ENCODE data around the gene MMP10.

The MMP10 gene

DNA sequence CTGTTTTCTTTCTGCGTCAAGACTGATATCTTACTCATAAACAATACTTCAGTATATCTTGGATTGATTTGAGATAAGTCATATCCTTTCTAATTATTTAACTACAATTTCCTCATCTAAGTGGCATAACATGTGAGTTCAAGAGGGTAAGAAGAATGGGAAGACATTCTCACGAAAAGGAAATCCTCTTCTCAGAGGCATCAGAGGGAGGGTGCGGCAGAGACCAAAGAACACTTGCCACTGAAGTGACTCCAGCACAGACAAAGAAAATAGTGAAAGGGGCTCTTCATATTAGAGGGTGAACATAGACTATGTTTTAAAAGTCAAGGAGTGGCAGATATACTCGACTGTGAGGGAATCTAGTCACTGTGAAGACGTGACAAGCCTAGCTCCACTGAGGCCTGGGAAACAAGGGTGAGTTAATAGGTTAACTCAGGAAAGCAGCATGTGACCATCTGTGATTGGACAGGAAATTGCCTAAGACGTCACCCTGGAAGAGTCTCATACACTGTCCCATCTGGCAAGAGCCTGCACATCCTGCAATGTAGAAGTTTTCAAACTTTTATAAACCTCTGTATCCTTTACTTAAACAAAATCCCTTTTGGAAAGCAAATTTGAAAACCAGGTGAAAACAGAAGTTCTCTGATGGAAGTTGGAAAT is 19.4 kb upstream of the MMP10 start:
- in situ Hi-C loops (cut with HindIII; ENCODE audit: low sequenced_read_pairs) = no loop called here
- DNase-seq (ENCODE audit: low read depth, low spot score) = no peak
- H3K4me3 ChIP-seq (ENCODE audit: low read depth, low read length) = no peak overlapping the region
- TF ChIP-seq, protein P1, sequence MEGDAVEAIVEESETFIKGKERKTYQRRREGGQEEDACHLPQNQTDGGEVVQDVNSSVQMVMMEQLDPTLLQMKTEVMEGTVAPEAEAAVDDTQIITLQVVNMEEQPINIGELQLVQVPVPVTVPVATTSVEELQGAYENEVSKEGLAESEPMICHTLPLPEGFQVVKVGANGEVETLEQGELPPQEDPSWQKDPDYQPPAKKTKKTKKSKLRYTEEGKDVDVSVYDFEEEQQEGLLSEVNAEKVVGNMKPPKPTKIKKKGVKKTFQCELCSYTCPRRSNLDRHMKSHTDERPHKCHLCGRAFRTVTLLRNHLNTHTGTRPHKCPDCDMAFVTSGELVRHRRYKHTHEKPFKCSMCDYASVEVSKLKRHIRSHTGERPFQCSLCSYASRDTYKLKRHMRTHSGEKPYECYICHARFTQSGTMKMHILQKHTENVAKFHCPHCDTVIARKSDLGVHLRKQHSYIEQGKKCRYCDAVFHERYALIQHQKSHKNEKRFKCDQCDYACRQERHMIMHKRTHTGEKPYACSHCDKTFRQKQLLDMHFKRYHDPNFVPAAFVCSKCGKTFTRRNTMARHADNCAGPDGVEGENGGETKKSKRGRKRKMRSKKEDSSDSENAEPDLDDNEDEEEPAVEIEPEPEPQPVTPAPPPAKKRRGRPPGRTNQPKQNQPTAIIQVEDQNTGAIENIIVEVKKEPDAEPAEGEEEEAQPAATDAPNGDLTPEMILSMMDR (IDR thresholded peaks at IDR 0.05; ENCODE audit: low read depth, low read length) = no peak

DNA sequence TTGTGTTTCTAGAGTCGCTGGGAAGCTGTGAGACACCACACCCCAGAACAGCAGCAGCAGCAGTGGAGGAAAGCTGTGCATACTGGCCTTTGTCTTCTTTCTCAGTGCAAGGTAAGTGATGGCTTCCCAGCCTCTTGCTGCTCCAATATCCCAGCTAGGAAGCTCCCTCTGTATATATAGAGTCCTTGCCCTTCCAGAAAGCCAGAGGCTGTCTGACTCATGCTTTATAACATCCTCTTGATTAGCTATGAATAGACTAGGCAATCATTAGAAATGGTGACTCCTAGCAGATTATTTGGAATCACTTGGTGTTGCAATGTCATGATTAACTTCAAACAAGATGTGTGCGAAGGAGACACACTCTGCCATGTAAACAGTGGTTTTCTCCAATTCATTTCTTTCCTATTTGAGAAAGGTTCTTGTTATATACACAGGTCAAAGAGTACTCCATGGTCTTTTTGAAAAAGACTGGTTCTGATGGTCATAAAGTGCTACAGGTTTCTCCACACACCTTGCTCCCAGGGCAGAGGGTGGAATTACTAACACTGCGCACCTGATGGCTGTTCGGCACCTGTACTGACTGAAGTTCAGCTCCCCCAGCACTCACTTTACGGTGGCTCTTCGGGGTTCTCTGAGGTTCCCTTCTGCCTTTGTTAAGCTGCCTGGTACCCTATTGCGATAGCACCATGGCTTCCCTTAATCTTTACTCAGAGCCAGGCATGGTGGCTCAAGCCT is 17.8 kb upstream of the MMP10 start, which contains the start of gene MMP1:
Gene MMP1, minus strand, starts transcription at position 149 of the 735 bp plus-strand sequence. Its CDS starts 68 bp downstream, at position 81.
- TF ChIP-seq, protein P1 (IDR thresholded peaks at IDR 0.05; ENCODE audit: low read depth, low read length) = no peak
- no peak within 1 kb of the TSS for H3K4me3 ChIP-seq (ENCODE audit: low read depth, low read length)
- DNase-seq (ENCODE audit: low read depth, low spot score) = peak; percentile 45
- in situ Hi-C loops (cut with HindIII; ENCODE audit: low sequenced_read_pairs) = no loop called here

DNA sequence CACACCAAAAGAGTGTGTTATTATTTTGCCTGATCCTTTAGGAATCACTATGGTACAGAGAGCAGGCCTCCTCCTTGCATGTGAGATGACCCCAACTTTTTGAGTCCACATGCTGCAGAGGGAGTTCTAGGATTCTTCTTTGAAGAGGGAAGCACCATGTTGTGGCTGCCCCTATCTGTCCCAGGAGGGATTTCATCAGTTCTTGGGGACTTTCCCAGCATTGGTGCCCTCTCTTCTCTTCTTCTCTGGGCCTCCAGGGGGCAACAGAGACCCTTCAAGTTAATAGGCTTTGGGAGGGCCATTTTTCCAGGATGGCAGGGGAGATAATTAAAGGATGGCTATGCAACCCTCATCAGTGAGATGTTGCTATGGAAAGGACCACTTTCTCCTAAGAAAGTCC is 14.0 kb upstream of the MMP10 start:
- in situ Hi-C loops (cut with HindIII; ENCODE audit: low sequenced_read_pairs) = no loop called here
- TF ChIP-seq, protein P1 (IDR thresholded peaks at IDR 0.05; ENCODE audit: low read depth, low read length) = peak; percentile 55
- DNase-seq (ENCODE audit: low read depth, low spot score) = peak; percentile 10
- H3K4me3 ChIP-seq (ENCODE audit: low read depth, low read length) = no peak overlapping the region

DNA sequence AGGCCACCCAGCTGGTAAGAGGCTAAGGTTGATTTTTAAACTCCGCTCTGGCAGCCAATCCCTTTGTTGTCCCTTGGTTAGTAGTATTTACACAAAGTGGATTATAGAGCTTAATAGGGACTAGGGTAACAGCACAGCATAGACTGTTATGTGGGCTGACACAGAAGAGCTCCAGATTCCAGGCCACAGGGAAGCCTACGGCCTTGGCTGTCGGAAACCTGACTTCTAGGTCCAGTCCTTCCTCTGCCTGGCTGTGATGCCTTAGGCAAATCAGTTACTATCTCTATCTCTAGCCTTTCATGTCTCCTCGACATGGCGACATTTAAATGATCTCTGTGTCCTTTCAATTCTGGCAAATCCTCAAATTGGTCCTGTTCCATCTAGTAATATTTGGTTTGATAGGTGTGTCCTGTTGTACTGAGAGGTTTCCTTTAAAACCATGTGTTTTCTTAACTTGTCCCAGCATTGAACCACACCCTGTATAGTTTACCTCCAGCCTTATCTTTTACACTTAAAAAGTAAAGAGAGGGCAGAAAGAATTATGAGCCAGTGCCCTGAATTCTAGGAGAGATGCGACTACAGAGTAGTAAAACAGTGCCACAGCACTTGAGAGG is 13.4 kb upstream of the MMP10 start:
- TF ChIP-seq, protein P1 (IDR thresholded peaks at IDR 0.05; ENCODE audit: low read depth, low read length) = no peak
- DNase-seq (ENCODE audit: low read depth, low spot score) = no peak
- in situ Hi-C loops (cut with HindIII; ENCODE audit: low sequenced_read_pairs) = no loop called here
- H3K4me3 ChIP-seq (ENCODE audit: low read depth, low read length) = no peak overlapping the region

DNA sequence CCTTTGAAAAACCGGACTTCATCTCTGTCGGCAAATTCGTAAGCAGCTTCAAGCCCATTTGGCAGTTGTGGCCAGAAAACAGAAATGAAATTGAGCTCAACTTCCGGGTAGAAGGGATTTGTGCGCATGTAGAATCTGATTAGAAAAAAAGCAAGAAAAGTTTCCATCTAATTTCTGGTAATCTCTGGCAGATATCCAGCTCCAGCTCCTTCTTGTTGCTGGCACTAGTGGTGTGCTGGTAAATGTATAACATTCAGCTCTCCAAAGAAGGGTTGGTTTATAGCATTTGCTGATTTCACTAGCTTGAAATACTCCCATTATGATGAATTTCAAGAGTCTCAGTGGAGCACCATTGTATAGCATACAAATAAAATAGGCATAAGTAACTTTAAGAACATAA is 12.2 kb upstream of the MMP10 start:
- no peak overlapping the region for H3K4me3 ChIP-seq (ENCODE audit: low read depth, low read length)
- in situ Hi-C loops (cut with HindIII; ENCODE audit: low sequenced_read_pairs) = no loop called here
- TF ChIP-seq, protein P1 (IDR thresholded peaks at IDR 0.05; ENCODE audit: low read depth, low read length) = no peak
- DNase-seq (ENCODE audit: low read depth, low spot score) = no peak

DNA sequence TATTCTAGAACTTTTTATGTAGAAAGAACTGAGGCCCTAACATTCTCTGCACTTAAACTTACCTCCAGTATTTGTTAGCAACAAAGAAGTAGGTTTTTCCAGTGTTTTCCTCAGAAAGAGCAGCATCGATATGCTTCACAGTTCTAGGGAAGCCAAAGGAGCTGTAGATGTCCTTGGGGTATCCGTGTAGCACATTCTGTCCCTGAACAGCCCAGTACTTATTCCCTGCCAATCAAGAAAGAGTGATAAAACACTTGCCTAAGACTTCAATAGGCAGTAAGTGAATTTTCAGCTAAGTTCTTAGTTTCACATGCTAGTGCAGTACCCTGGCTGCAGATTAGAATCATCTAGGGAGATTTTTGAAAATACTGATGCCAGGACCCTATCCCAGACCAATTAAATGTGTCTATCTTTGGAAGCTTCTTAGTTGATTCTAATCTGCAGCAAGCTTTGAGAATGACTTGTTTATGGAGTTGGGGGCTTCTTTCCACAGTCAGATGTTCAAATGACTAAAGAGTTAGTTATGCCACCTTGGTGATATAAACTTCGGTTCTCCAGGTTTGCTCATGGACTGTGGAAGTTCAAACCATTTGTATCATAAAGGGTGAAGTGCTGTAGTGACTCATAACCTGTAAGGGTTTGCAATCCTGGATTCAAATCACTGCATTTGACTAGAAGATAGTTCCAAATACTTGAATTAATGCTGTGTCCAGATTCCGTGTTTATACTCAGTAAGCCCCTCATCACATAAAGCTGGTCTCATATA is 11.0 kb upstream of the MMP10 start:
- in situ Hi-C loops (cut with HindIII; ENCODE audit: low sequenced_read_pairs) = no loop called here
- TF ChIP-seq, protein P1 (IDR thresholded peaks at IDR 0.05; ENCODE audit: low read depth, low read length) = no peak
- DNase-seq (ENCODE audit: low read depth, low spot score) = no peak
- H3K4me3 ChIP-seq (ENCODE audit: low read depth, low read length) = no peak overlapping the region
